SIG-M5 (cell line): ENCODE data around the gene MNAT1.
"Not testable (repeated sequence)": the region's sequence is repeated elsewhere in the genome, so short reads cannot be mapped to it uniquely, and the experiment has no call there.

Experiments used
- DNase-seq: peaks from one replicate; lab custom pipeline; 2025; lab: John Stamatoyannopoulos, UW

The MNAT1 gene

DNA sequence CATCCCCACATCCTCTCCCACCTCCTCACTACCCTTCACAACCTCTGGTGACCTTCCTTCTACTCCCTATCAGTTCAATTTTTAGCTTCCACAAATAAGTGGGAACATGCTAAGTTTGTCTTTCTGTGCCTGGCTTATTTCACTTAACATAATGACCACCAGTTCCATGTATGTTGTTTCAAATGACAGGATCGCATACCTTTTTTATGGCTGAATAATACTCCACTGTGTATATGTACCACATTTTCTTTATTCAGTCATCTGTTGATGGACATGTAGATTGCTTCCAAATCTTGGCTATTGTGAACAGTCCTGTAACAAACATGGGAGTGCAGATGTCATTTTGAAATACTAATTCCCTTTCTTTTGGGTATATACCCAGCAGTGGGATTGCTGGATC is 147.7 kb downstream of the MNAT1 start:
- no peak for DNase-seq

- no peak for DNase-seq
These were observed 149.6 kb downstream of the MNAT1 start for GRCh38 chr14:60884134-60884533.

DNA sequence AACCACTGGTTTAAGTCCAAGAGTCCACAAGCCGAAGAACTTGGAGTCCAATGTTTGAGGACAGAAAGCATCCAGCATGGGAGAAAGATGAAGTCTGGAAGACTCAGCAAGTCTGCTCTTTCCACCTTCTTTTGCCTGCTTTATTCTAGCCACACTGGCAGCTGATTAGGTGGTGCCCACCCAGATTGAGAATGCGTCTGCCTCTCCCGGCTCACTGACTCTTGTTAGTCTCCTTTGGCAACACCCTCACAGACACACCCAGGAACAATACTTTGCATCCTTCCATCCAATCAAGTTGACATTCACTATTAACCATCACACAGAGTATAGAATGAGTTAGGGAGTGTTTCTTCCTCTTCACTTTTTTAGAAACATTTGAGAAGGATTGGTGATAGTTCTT is 156.1 kb downstream of the MNAT1 start:
- DNase-seq = not testable (repeated sequence)

GRCh38 chr14:60893911-60894310 is 159.3 kb downstream of the MNAT1 start:
- no peak for DNase-seq

DNA sequence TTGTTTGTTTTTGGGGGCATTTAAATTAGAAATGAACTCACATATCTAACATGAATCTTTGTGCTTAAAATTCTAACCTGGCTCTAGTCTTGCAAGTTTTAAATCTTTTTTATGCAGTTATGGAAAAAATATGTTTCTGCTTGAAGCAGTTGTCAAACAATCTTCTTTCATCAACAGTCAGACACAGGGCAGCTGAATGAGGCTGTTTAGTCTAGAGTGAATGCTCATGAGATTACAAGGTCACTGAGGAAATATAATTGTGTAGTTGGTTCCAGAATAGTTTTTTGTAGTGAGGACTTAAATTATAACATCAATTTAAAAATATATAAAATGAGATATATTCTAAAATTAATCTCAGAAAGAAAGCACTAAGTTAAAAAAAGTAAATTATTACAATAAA is 169.8 kb downstream of the MNAT1 start:
- DNase-seq = no peak

- no peak for DNase-seq
These were observed 171.4 kb downstream of the MNAT1 start for GRCh38 chr14:60905923-60906322.

DNA sequence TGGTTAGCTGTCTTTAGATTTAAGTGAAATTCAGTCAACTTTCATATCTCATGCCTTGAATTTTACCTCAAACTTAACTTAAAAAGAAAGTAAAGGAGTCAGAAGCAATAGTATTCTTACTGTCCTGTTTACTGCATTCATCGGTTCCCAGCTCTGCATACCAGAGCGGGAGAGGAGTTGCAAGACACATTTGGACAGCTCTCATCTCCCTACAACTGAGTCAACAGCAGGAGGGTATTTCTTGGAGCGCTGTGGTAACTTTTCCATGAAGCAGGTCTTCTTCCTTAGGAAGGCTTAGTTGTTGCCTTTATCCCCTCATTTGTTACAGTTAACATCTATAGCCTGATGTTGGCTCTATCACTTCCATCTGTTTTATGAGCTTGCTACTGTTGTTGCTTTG is 181.2 kb downstream of the MNAT1 start:
- DNase-seq = no peak

DNA sequence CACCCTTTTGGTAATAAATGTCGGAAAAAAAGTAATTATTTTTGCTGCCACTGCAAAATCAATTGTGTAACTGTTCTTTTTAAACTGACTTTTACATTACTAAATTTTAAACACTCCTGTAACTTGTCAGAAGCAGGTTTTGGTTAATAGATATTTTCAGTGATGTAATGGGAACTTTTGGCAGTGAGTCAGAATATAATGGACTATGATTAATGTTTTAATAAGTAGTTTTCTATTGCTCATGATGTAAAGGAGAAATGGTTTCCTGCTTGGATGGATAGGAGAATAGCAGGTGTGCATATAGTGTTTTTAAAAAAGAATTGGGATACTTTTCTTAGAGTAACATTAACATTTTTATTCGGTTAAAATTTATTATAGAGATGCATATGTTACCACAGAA is 187.5 kb downstream of the MNAT1 start:
- no peak for DNase-seq

- no peak for DNase-seq
These were observed 190.7 kb downstream of the MNAT1 start for GRCh38 chr14:60925286-60925685.

DNA sequence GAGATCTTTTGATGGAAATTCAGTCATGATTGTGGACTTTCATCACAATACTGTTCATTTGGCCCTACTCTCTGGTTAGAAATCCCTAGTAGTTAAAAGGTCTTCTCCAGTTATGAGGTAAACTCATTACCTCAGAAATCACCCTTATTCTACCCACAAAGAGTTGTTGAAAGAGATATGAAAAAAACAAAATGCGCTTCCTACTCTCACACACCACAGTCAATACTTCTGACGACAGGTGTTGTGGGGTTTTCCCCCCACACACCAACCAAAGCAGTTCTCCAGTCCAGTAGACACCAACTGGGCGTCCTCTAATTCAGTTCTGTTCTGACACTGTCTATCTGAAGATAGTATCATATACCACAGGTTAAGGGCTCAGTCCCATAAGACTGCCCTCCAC is 191.4 kb downstream of the MNAT1 start:
- DNase-seq = no peak

- no peak for DNase-seq
These were observed 196.7 kb downstream of the MNAT1 start for GRCh38 chr14:60931218-60931617.

- no peak for DNase-seq
These were observed 199.5 kb downstream of the MNAT1 start for GRCh38 chr14:60933920-60934655.

- no peak for DNase-seq
These were observed 200.8 kb downstream of the MNAT1 start for GRCh38 chr14:60935319-60935718.

- DNase-seq = no peak
These were observed 209.1 kb downstream of the MNAT1 start for GRCh38 chr14:60943637-60944032.

DNA sequence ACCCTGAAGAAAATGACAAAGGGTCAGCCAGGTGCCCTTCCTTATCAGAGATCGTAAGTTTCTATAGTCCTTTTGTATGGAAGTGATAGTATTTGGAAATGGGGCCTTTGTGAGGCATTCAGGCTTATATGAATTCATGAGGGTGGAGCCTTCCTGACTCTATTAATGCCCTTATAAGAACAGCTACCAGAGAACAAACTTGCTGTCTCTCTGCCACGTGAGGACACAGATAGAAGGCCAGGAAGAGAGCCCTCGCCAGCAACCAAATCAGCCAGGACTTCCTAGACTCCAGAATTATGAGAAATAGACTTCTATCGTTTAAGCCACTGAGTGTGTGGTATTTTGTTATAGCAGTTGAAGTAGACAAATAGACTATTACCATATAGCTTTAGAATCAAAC is 209.6 kb downstream of the MNAT1 start:
- DNase-seq = no peak

GRCh38 chr14:60945984-60946383 is 211.4 kb downstream of the MNAT1 start:
- no peak for DNase-seq

- no peak for DNase-seq
These were observed 212.2 kb downstream of the MNAT1 start for GRCh38 chr14:60946773-60947172.

- no peak for DNase-seq
These were observed 217.3 kb downstream of the MNAT1 start for GRCh38 chr14:60951776-60952435.

DNA sequence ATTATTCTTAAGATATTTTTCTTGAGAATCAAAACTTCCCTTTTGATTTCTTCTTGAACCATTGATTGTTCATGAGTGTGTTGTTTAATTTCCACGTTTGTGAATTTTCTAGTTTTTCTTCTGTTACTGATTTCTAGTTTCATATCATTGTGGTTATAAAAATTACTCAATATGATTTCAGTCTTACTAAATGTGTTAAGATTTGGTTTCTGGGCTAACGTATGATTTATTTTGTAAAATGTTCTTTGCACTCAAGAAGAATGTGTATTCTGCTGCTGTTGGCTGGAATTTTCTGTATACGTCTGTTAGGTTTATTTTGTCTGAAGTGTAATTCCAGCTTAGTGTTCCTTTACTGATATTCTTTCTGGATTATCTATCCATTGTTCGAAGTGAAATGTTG is 221.6 kb downstream of the MNAT1 start:
- no peak for DNase-seq

DNA sequence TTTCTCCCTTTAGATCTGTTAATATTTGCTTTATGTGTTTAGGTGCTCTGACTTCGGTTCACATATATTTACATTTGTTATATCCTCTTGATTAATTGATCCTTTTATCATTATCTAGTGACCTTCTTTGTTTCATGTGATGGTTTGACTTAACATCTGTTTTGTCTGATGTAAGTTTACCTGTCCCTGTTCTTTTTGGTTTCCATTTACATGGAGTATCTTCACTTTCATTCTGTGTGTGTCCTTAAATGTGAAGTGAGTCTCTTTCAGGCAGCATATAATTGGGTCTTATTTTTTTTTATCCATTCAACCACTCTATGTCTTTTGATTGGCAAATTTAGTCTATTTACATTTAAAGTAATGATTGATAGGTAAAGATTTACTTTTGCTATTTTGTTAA is 222.1 kb downstream of the MNAT1 start:
- DNase-seq = no peak

GRCh38 chr14:60958146-60958545 is 223.6 kb downstream of the MNAT1 start:
- no peak for DNase-seq

DNA sequence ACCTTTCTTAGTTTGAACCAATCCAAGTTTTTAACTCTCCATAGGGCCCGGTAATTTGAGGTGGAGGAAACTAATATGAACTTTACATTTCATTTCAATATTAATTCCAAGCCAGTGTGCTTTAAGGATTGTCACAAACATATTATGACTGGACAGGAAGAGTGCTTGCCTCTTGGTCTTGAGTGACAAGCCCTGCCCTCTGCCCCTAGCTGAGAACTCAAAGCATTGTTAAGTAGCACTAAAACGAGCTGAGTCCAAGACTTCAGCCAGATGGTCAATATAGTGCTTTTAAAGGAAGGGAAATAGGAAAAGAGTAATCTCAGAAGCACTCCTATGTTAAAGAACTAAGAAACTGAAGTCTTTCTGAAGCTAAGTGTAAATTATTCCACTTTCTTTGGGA is 229.2 kb downstream of the MNAT1 start:
- DNase-seq = no peak

- DNase-seq = no peak
These were observed 230.3 kb downstream of the MNAT1 start for GRCh38 chr14:60964904-60965303.

- DNase-seq = no peak
These were observed 230.8 kb downstream of the MNAT1 start for GRCh38 chr14:60965402-60965801.
